RPMI8226 (cell line): ENCODE results near the gene SQSTM1.
A peak's percentile ranks its signal among the peaks of the same experiment; 100 is the strongest.
"Not testable (repeated sequence)": the region's sequence is repeated elsewhere in the genome, so short reads cannot be mapped to it uniquely, and the experiment has no call there.

ENCODE experiments used
- DNase-seq: peaks from one replicate; pipeline ENCODE4 v3.0.0-alpha.2; 2015

SQSTM1 gene

DNA sequence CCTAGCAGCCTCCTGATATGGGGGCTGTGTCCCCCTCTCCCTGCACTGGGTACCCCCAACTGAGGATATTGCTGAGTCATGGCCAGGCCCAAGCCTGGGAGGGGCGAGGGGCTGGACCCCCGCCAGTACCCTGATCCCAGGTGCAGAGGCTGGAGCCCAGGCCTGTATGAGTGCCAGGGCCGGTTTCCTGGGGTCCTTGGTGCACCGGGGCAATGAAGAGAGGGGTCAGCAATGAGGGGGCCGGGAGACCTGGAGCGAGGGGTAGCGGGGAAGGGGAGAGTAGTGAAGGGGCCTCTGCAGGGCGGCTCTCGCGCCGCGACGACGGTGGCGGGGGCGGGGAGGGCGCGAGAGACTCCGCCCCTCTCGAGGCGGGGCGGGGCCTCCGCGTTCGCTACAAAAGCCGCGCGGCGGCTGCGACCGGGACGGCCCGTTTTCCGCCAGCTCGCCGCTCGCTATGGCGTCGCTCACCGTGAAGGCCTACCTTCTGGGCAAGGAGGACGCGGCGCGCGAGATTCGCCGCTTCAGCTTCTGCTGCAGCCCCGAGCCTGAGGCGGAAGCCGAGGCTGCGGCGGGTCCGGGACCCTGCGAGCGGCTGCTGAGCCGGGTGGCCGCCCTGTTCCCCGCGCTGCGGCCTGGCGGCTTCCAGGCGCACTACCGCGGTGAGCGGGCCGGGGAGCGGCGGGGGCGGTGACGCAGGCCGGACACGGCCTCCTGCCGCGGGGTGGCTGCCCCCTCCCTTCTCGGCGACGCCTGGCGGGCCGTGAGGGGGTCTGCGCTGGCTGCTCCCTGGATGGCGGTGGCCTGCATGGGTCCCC, at the start of gene SQSTM1:
Gene SQSTM1, plus strand, starts transcription at position 423 of the 815 bp plus-strand sequence. Its CDS starts 32 bp downstream, at position 455.
- DNase-seq: peak; percentile 87

DNA sequence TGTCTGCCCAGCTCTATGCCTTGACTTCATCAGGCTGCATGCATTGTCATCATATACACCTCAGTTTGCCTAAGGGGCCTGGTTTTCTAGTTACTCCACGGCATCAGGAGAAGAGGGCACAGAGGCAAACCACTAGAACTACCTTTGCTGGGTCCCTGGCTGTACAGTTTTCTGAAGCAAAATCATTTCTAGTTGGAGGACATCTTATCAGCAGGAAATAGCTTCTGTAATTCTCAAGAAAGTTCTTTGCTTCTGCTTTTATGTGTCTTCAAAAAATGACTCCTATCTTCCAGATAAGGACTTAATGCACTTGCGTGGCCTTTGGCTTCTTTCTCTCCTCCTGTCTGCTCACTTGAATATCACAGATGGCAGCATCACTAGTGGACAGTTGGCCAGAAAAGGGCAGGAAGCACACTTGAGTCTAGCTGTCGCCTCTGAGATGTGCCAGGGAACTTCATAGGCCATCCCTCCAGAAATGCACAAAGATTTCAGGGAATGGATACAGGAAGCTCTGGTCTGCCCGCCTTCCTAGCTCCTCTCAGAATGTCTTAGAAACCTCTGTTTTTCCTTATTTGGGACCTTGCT, 49.3 kb upstream of the SQSTM1 start:
- no peak for DNase-seq

DNA sequence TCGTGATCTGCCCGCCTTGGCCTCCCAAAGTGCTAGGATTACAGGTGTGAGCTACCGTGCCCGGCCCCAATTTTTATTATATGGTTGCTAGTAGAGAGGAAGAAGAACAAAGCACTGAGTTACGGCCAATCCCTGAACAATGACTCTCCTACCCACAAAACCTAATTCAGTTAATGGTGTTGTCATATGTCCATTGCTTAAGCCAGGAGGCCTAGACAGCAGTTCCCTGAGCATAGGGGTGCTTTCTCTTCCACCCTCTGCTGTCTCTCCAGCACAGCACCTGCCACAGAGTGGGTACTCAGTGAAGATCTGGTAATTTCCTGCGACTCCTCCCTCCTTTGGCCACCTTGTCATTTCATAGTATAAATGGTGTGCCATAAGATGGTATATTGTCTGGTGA, 48.4 kb upstream of the SQSTM1 start:
- DNase-seq: no peak

DNA sequence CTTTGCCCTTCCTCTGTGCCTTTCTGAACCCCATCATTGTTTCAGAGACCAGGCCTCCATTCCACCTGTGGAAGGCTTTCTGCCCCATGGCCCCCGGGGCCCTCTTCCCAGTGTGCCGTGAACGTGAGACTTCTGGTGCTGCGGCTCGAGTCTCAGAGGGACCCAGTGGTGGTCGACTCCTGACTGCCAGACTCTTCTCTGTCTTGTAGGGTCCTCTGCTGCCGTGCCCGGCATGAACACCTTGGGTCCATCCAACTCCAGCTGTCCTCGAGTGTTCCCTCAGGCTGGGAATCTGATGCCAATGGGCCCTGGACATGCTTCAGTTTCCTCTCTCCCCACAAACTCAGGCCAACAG, 47.0 kb upstream of the SQSTM1 start:
- no peak for DNase-seq

DNA sequence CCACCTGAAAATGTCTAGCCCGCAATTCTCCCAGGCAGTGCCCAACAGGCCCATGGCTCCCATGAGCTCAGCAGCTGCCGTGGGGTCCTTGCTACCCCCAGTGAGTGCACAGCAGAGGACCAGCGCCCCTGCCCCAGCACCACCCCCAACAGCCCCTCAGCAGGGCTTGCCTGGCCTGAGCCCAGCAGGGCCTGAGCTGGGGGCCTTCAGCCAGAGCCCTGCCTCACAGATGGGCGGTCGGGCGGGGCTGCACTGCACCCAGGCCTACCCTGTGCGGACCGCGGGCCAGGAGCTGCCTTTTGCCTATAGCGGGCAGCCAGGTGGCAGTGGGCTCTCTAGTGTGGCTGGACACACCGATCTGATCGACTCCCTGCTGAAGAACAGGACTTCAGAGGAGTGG, 46.3 kb upstream of the SQSTM1 start:
- no peak for DNase-seq

DNA sequence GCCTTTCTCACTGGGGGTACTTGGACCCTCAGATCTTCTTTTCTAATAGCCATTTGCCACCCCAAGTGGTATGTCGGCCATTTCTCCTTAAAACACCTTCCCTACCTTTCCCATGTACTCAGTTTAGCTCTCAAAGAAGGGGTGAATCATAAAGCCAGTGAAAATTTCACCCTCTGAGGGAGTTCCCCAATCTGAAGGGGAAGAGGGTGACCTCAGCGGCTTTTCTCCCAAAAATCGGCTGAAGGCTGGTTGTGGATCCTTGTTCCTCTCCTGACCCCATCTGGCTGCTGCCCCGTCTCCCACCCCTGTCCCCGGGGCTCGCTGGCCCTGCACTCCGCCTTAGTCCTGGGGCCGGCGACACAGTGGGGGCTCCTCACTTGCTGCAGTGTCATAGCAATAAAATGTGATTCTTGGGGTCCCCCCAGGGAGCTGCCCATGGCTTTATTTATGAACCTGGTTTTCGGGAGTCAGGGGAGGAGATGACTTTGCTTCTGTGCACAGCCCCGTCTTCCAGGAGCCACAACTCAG, 44.2 kb upstream of the SQSTM1 start:
- DNase-seq: no peak

DNA sequence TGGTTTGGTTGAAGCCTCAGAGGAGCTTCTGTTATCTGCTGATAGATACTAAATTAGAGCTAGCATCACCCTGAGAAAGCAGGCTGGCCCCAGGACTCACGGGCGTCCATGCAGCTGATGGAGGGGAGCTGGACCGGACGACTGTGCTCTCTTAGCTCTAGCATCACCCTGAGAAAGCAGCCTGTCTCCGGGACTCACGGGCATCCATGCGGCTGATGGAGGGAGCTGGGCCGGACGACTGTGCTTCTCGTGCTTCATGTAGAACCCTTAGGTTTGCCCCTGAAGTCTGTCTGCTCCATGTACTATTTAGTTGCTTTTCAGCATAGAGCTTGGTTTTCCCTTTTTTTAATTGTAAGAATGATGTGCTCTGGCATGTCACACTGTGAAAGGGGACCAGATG, 43.2 kb upstream of the SQSTM1 start:
- DNase-seq: no peak

DNA sequence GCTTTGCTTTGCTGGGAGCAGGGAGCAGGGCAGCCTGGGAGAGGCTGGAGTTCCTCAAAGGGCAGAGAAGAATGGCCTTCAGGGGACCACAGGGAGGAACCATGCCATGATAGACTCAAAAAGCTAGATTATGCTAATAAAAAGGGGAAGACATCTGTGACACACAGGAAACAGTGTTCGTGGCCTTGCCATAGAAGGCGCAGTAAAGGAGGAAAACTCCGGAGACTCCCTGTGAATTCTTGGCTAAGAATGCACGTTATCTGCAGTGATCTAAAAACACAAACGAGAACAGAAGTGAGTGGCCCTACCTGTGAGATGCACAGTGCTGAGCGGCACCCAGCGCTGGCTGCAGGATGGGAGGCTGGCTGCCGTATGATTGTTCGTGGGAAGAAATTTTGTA, 42.8 kb upstream of the SQSTM1 start:
- DNase-seq: no peak

DNA sequence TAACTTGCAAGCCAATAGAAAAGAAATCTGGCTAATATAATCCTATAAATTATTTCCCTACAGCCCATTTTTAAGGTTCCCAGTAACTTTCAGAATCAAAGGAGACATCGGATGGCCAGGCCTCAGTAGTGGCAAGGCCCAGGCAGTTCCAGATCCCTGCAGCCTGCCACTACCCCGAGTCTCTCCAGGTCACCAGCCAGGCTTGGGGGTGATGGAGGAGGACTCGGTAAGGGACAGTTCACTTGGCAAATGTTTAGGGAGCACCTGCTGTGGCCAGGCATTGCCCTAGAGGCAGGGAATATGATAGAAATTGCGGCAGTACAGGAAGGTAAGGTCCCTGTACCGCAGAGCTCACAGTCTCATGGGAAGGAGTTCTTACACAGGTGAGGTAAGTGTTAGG, 42.1 kb upstream of the SQSTM1 start:
- DNase-seq: no peak

DNA sequence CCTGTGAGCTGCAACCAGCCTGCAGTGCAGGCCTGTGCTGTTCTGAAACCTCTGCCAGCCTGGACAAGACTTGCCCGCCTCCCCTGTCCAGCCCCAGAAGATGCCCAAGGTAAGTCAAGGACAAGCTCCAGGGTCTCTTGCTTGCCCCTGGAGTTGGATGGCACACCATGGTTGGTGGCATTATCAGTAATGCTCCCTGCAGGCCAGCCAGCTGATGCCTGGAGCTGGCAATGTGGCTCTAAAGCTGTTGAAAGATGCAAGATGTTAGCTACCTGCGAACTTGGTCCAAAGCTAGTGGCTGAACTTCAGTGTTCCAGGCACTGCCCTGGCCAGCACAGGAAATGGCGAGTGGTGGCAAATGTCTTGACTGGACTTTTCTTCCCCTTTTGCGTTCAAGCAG, 40.9 kb upstream of the SQSTM1 start:
- no peak for DNase-seq

DNA sequence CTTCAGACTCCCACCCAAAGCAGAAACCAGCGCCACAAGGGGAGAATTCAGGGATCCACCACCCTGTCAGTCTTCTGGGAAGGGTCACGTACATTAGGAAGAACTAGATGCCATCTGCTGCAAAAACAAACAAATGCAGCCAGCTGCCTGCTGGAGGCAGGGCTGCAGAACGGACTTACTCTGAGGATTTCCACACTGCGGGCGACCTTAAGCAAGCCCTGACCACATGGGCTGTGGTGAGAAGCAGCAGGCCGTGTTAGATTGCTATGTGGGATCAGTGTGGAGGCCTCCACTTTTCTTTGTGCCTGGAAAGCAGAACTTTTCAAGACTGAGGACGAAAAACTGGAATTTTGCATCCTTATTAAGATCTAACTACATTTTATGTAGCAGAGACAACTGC, 40.3 kb upstream of the SQSTM1 start:
- no peak for DNase-seq

DNA sequence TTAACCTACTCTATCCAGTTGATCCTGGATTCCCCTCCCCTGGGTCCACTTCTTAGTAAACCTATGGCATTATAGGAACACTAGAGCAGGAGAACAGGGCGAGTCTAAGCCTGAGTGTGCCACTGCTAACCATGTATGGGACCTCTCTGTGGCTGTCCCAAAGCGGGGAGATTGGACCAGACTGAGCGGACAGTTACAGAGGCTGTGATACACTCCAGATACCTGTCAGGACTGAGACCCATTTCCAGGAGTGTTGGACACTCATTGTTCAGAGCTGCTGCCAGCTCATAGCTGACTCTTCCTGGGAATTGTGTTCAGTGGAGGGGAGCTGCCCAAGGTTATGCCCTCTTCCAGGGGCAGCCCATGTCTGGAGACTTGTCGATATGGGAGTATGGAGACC, 38.9 kb upstream of the SQSTM1 start:
- DNase-seq: no peak

DNA sequence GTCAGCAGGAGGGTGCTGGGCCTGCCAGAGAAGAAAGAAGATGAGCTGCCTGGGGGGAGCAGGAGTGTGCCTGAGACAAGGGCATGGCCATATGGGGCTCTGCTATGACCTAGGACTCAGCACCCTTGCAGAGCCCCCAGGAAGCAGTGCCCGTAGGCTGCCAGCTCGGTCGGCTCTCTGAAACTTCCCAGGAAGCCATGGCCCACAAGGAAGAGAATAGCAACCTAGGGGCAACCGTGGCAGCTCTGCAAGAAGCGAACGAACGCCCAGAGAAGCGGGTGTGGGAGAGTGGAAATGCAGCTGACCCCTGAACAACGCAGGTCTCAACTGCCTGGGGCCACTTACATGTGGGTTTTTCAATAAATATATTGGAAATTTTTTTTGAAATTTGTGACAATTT, 37.6 kb upstream of the SQSTM1 start:
- no peak for DNase-seq

DNA sequence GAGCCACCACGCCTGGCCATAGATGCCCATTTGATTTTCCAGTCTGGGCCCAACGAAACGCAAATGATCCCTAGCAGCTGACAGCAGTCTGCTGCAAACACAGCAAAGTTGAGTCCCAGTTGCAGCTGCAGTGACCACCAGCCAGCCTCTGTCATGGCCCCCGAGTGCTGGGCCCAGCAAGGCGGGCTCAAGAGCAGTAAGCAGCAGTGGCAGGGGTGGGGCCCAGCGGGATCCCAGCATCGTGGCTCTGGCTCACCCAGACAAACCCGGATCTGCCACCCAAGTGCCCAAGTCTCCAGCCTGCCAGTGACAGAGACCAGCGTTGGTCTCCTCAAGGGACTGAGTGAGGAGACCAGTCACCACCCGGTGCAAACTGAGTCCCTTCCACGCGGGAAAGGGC, 33.8 kb upstream of the SQSTM1 start:
- no peak for DNase-seq

DNA sequence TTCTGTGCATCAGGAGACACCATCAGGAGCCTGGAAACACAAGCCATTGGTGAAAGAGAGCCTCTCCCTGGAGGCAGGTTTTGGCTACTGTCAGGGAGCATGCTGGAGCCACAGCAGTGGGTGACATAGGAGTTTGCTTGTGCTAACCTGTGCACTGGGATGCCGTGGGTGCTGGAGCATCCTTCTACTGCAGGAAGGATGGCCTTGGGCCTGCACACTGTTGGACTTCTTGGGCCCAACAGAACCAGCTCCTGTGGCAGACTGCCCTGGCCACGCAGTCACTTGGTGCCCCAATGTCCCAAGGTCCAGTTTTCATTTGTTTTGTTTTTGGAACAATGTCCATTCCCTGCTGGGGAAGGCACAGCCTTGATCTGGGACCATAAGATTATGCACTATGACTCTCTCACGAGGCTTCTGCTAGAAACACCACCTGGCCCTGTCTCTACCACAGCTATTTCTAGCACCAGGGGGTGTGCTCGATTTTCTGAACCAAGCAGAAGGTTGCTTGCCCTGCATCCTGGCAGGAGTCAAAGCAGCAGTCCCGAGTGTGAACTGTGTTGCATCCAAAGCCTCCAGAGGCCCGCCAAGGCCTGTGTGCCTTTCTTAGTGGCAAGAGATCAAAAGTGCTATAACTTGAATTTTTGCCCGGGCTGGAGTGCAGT, 32.4 kb upstream of the SQSTM1 start:
- no peak for DNase-seq

DNA sequence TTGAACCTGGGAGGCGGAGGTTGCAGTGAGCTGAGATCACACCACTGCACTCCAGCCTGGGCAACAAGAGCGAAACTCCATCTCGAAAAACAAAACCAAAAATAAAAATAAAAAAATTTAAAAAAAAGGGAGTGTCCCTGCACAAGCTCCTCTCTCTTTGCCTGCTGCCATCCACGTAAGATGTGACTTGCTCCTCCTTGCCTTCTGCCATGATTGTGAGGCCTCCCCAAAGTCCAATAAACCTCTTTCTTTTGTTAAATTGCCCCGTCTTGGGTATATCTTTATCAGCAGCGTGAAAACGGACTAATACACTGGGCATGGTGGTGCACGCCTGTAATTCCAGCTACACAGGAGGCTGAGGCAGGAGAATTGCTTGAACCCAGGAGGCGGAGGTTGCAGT, 31.4 kb upstream of the SQSTM1 start:
- not testable (repeated sequence) for DNase-seq

DNA sequence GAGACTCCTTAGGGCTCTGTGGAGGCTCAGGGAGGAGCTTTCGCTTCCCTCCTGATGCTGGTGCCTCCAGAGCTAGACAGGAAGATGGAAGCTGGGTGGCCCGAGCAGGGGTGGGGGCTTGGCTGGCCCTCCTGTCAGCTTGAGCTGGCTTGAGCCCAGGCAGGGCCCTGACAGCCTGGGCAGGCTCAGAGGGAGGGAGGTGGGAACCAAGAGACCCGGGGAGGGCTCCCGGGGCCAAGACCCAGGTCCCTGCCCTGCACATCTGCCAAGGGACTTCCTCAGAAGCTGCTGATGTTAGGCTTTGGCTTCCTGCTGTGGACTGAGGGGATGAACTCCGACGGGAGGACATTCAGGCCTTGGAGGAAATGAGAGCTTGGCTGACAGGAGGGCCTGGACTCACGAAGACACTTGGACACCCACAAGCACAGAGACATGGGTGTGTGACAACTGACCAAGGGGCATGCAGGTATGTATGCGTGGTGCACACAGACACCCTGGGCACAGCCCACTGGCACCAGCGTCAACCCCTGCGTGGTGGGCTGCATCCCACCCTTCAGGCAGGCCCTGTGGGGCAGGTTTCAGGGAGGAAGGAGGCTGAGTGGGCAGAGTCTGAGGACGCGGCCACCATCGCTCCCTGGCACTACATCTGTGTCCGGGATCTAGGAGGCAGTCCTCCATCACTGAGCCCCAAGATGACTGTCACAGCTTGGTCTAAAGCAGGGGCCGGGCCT, 28.7 kb upstream of the SQSTM1 start:
- DNase-seq: no peak

DNA sequence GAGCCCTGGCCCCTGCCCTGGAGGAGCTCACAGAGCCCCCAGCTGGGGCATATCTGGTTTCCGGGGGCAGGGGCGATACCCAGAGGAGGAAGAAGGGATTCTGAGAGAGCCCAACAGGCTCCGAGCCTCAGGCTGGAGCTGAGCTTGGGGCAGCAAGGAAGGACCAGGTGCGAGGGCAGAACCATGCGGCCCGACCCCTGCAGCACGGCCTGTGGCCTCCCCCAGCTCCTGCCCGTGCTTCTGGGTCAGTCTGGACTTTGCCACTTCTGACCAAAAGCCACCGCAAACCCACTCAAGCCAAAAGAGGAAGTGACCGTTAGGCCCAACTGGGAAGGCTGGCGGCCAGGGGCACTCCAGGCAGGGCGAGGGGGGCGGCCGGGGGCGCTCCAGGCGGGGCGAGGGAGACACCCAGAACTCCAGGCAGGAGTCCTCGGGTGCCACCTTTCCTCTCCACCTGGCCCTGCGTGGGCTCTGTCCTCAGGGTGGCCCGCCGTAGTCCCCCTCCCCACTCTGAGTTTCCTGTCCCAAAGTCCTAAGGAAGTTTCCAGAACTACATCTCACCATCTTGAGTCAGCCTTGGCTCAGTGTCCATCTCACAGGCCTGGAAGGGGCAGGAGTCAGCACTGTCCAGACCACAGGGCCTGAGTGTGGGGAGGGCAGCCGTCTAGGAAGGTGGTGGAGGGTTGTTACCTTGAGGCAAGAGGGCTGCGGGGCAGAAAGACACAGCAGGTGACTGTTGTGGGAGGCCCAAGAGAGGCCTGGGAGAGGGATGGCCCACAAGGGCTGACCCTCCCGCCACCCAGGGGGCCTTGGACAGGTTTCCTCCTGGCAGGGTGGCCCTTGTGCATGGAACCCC, 27.9 kb upstream of the SQSTM1 start:
- no peak for DNase-seq

DNA sequence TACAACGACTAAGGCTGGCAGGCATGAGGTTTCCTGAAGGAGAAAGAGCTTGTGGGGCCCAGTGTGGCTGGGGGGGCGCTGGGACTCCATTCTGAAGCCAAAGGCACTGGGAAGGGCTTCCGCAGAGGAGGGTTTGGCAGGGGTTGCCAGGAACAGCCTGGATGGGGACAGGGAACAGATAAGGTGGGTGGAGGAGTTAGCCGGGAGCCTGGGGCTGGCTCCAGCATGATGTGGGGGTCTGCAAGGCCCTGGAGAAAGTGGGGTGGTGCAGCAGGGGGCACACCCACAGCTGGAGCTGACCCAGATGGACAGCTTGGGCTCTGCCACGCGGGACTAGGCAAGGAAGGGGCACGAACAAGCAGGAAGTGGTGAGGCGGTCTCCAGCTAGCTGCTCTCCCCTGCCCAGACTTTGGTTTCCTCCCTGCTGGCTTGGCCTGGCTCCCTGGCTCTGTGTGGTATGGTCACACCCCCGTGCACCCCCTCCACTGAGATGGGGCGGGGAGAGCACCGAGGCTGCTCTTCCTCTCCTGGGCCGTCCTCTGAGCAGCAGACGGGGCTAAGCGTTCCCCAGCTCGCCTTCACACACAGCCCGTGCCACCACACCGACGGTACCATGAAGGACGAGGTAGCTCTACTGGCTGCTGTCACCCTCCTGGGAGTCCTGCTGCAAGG, 27.1 kb upstream of the SQSTM1 start, which contains the start of gene LTC4S:
Gene LTC4S, plus strand, starts transcription at position 519 of the 672 bp plus-strand sequence. Its CDS starts 95 bp downstream, at position 614.
- DNase-seq: no peak

DNA sequence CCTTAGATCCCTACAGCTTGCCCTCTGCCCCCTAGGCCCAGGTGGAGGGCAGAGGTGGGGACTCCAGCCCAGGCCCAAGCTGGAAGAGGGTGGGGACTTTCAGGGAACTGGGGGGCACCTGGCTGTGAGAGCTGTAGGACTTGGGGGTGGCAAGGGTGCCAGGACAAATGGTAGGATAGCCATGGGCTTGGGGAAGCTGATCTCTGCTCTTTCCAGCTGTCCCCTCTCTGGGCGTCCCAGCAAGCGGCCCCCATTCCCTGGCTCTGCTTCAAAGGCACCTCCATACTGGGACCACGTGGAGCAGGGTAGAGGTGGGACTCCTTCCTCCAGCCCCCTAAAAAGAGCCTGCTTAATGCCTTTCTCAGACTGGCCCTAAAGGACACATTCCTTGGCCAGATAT, 26.5 kb upstream of the SQSTM1 start:
- no peak for DNase-seq

DNA sequence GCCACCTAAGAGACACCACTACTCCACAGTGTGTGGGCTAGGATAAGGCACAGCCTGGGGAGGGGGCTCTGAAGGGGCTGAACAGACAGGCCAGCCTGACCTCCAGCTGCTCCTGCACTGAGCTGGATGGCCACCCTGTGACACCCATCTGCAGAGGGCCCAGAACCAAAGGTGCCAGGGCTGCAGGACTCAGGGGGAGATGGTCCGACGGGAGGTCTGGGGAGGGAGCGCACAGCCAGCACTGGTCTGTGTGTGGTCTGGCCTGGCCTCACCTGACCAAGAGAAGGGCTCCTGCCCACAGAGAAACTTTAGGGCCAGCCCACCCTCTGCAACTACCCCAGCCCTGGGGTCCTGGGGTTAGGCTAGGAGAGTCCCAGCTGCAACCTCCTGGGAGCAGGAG, 26.1 kb upstream of the SQSTM1 start:
- DNase-seq: no peak
